CD4-positive, alpha-beta T cell (primary cell): ENCODE data around the gene LIN54. TPM values are rescaled to one million over a fixed set of nuclear protein-coding genes. Genes with fewer than 3 reads are reported as not detected.
A peak's percentile ranks its signal among the peaks of the same experiment; 100 is the strongest.
"Not testable (repeated sequence)": the region's sequence is repeated elsewhere in the genome, so short reads cannot be mapped to it uniquely, and the experiment has no call there.

Source experiments
- ATAC-seq: fragments of 200-7000 bp; cut with Tn5 transposase; one replicate; pipeline ENCODE4 v1.10.0; 2022; ENCODE audit warnings: mild to moderate bottlenecking; ENCODE audit not compliant: poor library complexity
- CTCF ChIA-PET: fragments of 350-600 bp; sonication (Branson Sonifier 250); formaldehyde crosslinking; loops from one replicate; lab custom pipeline; 2021; ENCODE audit warnings: antibody characterized with exemption, inconsistent platforms; lab: Charles Lee
- POLR2A ChIA-PET: fragments of 350-600 bp; sonication (Branson Sonifier 250); formaldehyde crosslinking; loops from one replicate; lab custom pipeline; 2021; ENCODE audit warnings: antibody characterized with exemption, inconsistent platforms; lab: Charles Lee
- DNase-seq, 14 experiments: peaks; one replicate each; pipeline ENCODE4 v3.0.0-alpha.2; 2013 to 2020; ENCODE audit warnings: mixed read lengths in 2 of 14
- H3K27ac ChIP-seq, 2 donors: one replicate each; pipeline versions ENCODE4 v1.5.1 to v1.7.0; 2013; ENCODE audit warnings: low read length in 2 of 2, low read depth in 1 of 2, mild to moderate bottlenecking in 1 of 2
- H3K27me3 ChIP-seq, 2 experiments: 1 replicate in 1 of 2; 2 replicates in 1 of 2; pipeline versions ENCODE4 v1.6.1 to v1.7.0; 2013; ENCODE audit warnings: low read length in 2 of 2, control low read depth in 1 of 2, mild to moderate bottlenecking in 1 of 2, moderate library complexity in 1 of 2; ENCODE audit not compliant: insufficient read depth in 2 of 2, control insufficient read depth in 1 of 2
- H3K36me3 ChIP-seq: one replicate; pipeline ENCODE4 v1.6.1; 2013; ENCODE audit warnings: low read length, control low read depth; ENCODE audit not compliant: insufficient read depth
- H3K4me1 ChIP-seq: one replicate; pipeline ENCODE4 v1.6.1; 2013; ENCODE audit warnings: low read length, control low read depth; ENCODE audit not compliant: insufficient read depth
- H3K4me3 ChIP-seq: one replicate; pipeline ENCODE4 v1.5.1; 2013; ENCODE audit warnings: mild to moderate bottlenecking, low read length, moderate library complexity
- H3K9me3 ChIP-seq, 2 experiments: 1 replicate in 1 of 2; 2 replicates in 1 of 2; pipeline versions ENCODE4 v1.6.1 to v1.7.0; 2013; ENCODE audit warnings: low read length in 2 of 2, mild to moderate bottlenecking in 2 of 2, control low read depth in 1 of 2, moderate library complexity in 1 of 2; ENCODE audit not compliant: control insufficient read depth in 1 of 2, insufficient read depth in 1 of 2
- H3K27ac Mint-ChIP-seq: one replicate; pipeline ENCODE4 v1.8.0; 2020; ENCODE audit warnings: mixed read lengths
- H3K27me3 Mint-ChIP-seq: one replicate; pipeline ENCODE4 v1.8.0; 2021; ENCODE audit warnings: mixed read lengths
- H3K36me3 Mint-ChIP-seq: one replicate; pipeline ENCODE4 v1.8.0; 2021; ENCODE audit warnings: low read depth, mixed read lengths
- H3K4me1 Mint-ChIP-seq: one replicate; pipeline ENCODE4 v1.8.0; 2021; ENCODE audit warnings: low read depth, mixed read lengths
- H3K4me3 Mint-ChIP-seq: one replicate; pipeline ENCODE4 v1.8.0; 2020; ENCODE audit warnings: mild to moderate bottlenecking, mixed read lengths
- H3K9me3 Mint-ChIP-seq: one replicate; pipeline ENCODE4 v1.8.0; 2020; ENCODE audit warnings: mixed read lengths
- CTCF ChIP-seq: fragments of 200-600 bp; IDR thresholded peaks from one replicate; pipeline ENCODE4 v1.8.0; 2022; ENCODE audit warnings: antibody characterized with exemption, mild to moderate bottlenecking
- intact Hi-C, 2 experiments: fragments of 100-400 bp; cut with DNase I in 1 of 2; cut with micrococcal nuclease in 1 of 2; formaldehyde crosslinking; loops; one replicate each; pipeline versions ENCODE4 v1.15.1 to v1.9.0; 2023 to 2025; cut with DNase I, micrococcal nuclease
- total RNA-seq, 174 experiments: library from RNA in 2 of 174; stranded (reverse) in 2 of 174; gene quantifications; one replicate each; pipeline ENCODE4 v1.2.3 and lab custom pipeline; 2021 to 2026

Gene LIN54
- total RNA-seq, 2 experiments from 2014 or later = 11.0 to 12.1 TPM

GRCh38 chr4:82989575-82990429 is 20.8 kb downstream of the LIN54 start:
- peak overlapping the region; percentile 24 for H3K27ac Mint-ChIP-seq
- Histone ChIP-seq H3K36me3 (peaks cover 3% of the 10 kb centered on the region), H3K27me3 (no peaks in the 10 kb centered on the region), H3K4me1 (peaks cover 15% of the 10 kb centered on the region), H3K27ac (peak overlapping the region in 1 of 2 donors; percentile 44), H3K4me3 (peak overlapping the region; percentile 17), H3K9me3 (no peaks in the 10 kb centered on the region)
- H3K36me3 Mint-ChIP-seq = peaks cover 17% of the 10 kb centered on the region
- CTCF ChIA-PET = no interaction called here
- POLR2A ChIA-PET = interaction anchor here (0.6 to 1.2 kb wide), 4 partner anchors 21 to 89 kb away, joined by 3 to 6 read pairs (median 4); partner anchors contain the start of genes COPS4, LIN54 and THAP9
- DNase-seq (peak in 3 of 14 experiments; percentile 23 to 63 (median 55)), ATAC-seq (peak; percentile 66)
- H3K9me3 Mint-ChIP-seq = no peaks in the 10 kb centered on the region
- TF ChIP-seq CTCF = no peak
- peak overlapping the region; percentile 58 for H3K4me3 Mint-ChIP-seq
- no peaks in the 10 kb centered on the region for H3K27me3 Mint-ChIP-seq
- intact Hi-C loops = no loop called here
- peaks cover 22% of the 10 kb centered on the region for H3K4me1 Mint-ChIP-seq

- DNase-seq (no peak), ATAC-seq (no peak)
- peak overlapping the region; percentile 27 for H3K27ac Mint-ChIP-seq
- no peak overlapping the region for H3K4me3 ChIP-seq
- peaks cover 29% of the 10 kb centered on the region for H3K36me3 Mint-ChIP-seq
- no peaks in the 10 kb centered on the region for H3K9me3 ChIP-seq
- H3K27ac ChIP-seq = no peak overlapping the region
- H3K9me3 Mint-ChIP-seq = no peaks in the 10 kb centered on the region
- H3K36me3 ChIP-seq = peaks cover 15% of the 10 kb centered on the region
- no peaks in the 10 kb centered on the region for H3K27me3 Mint-ChIP-seq
- no peak overlapping the region for H3K4me3 Mint-ChIP-seq
- no peak for TF ChIP-seq CTCF
- no peaks in the 10 kb centered on the region for H3K27me3 ChIP-seq
- intact Hi-C loops = no loop called here
- POLR2A ChIA-PET = interaction anchor here (1.2 kb wide), 1 partner anchor 88 kb away, joined by 4 read pairs; the partner anchor contains the start of gene THAP9
- CTCF ChIA-PET = no interaction called here
- H3K4me1 ChIP-seq = peaks cover 15% of the 10 kb centered on the region
- H3K4me1 Mint-ChIP-seq = peaks cover 26% of the 10 kb centered on the region
Measured at GRCh38 chr4:82988323-82988832, 22.2 kb downstream of the LIN54 start.

GRCh38 chr4:82987519-82987918 is 23.1 kb downstream of the LIN54 start:
- CTCF ChIA-PET, H3K27ac Mint-ChIP-seq: not testable (repeated sequence)

More at GRCh38 chr4:82987519-82987918, 23.1 kb downstream of the LIN54 start:
- intact Hi-C loops, H3K4me3 ChIP-seq, H3K9me3 ChIP-seq, POLR2A ChIA-PET, H3K27me3 Mint-ChIP-seq, H3K9me3 Mint-ChIP-seq, H3K4me3 Mint-ChIP-seq, DNase-seq, H3K27me3 ChIP-seq, ATAC-seq, H3K27ac ChIP-seq: not testable (repeated sequence)
- Histone ChIP-seq H3K4me1 (peaks cover 15% of the 10 kb centered on the region), H3K36me3 (peaks cover 15% of the 10 kb centered on the region)
- Mint-ChIP-seq H3K4me1 (peaks cover 26% of the 10 kb centered on the region), H3K36me3 (peaks cover 37% of the 10 kb centered on the region)
